ENCODE results near the gene COL10A1. TPM values are rescaled to one million over a fixed set of nuclear protein-coding genes. Genes with fewer than 3 reads are reported as not detected.

The COL10A1 gene
- polyA plus RNA-seq, 1 donor from 2014 or later, result not detected

- no peak for TF ChIP-seq REST (IDR thresholded peaks at IDR 0.05; ENCODE audit: borderline replicate concordance)
- TF ChIP-seq MXI1 (conservative IDR thresholded peaks at IDR 0.05; ENCODE audit: poor library complexity, severe bottlenecking), result no peak
Observed at GRCh38 chr6:116084284-116084683, 41.6 kb downstream of the COL10A1 start (continued).

- TF ChIP-seq TAF1 (IDR thresholded peaks at IDR 0.05; ENCODE audit: low read depth), result no peak
- no peak for TF ChIP-seq SMC3 (conservative IDR thresholded peaks at IDR 0.05; ENCODE audit: poor library complexity)
- no peak for TF ChIP-seq EZH2 (IDR thresholded peaks at IDR 0.05; ENCODE audit: borderline replicate concordance, insufficient read depth, low read length, poor library complexity, severe bottlenecking)
- TF ChIP-seq POLR2AphosphoS5 (IDR thresholded peaks at IDR 0.05), result no peak
- TF ChIP-seq CTCF (IDR thresholded peaks at IDR 0.05; ENCODE audit: poor library complexity, severe bottlenecking), result no peak
- TF ChIP-seq REST (IDR thresholded peaks at IDR 0.05; ENCODE audit: borderline replicate concordance), result no peak
- TF ChIP-seq RAD21 (conservative IDR thresholded peaks at IDR 0.05), result no peak
- TF ChIP-seq EP300 (conservative IDR thresholded peaks at IDR 0.05; ENCODE audit: poor library complexity, severe bottlenecking), result no peak
- TF ChIP-seq MXI1 (conservative IDR thresholded peaks at IDR 0.05; ENCODE audit: poor library complexity, severe bottlenecking), result no peak
- H3K4me3 ChIP-seq (ENCODE audit: low read length), result no peak overlapping the region
- no peak overlapping the region for H2AFZ ChIP-seq (ENCODE audit: low read depth, low read length)
- H3F3A ChIP-seq (ENCODE audit: insufficient read depth, low read length, poor library complexity, severe bottlenecking), result no peaks in the 10 kb centered on the region
- H3K27me3 ChIP-seq (ENCODE audit: insufficient read depth, low read depth, low read length), result no peaks in the 10 kb centered on the region
- H4K20me1 ChIP-seq (ENCODE audit: insufficient read depth), result no peaks in the 10 kb centered on the region
- no peak overlapping the region for H3K27ac ChIP-seq (ENCODE audit: low read length)
- no peak overlapping the region for H3K4me2 ChIP-seq (ENCODE audit: low read length)
- no peaks in the 10 kb centered on the region for H3K9me3 ChIP-seq (ENCODE audit: low read length)
- no peaks in the 10 kb centered on the region for H3K36me3 ChIP-seq (ENCODE audit: insufficient read depth, low read length)
- no peak overlapping the region for H3K9ac ChIP-seq (ENCODE audit: low read length)
- H3K9me2 ChIP-seq (ENCODE audit: insufficient read depth, low read length), result no peaks in the 10 kb centered on the region
- H3K79me2 ChIP-seq (replicated peaks; ENCODE audit: insufficient read depth, low read length), result no peaks in the 10 kb centered on the region
Observed at GRCh38 chr6:116083052-116083451, 42.9 kb downstream of the COL10A1 start.

Data from neural cell (in vitro differentiated cells).